IMR-90 (cell line): ENCODE results near the gene ENO3. TPM values are rescaled to one million over a fixed set of nuclear protein-coding genes. Genes with fewer than 3 reads are reported as not detected.

ENCODE experiments used
- ATAC-seq: fragments of 200-7000 bp; cut with Tn5 transposase; 2 replicates; pipeline ENCODE4 v1.9.1; 2020; ENCODE audit warnings: low read depth, mild to moderate bottlenecking, moderate library complexity
- BruUV-seq: library from RNA; stranded (reverse); fragments of 400-500 nt; replicated peaks from 2 replicates; lab custom pipeline; 2021; lab: Mats Ljungman, UMichigan
- CTCF ChIA-PET: fragments of 300-600 bp; formaldehyde crosslinking; extraction: SDS; loops from one replicate; lab custom pipeline; 2021; ENCODE audit warnings: antibody characterized with exemption; lab: Yijun Ruan, JAX
- POLR2A ChIA-PET: fragments of 300-600 bp; sonication (Branson Sonifier 250); formaldehyde crosslinking; loops from one replicate; lab custom pipeline; 2022; ENCODE audit warnings: antibody characterized with exemption; ENCODE audit not compliant: unreplicated experiment; lab: Charles Lee
- DNase-seq: peaks from one replicate; pipeline ENCODE4 v3.0.0; 2013
- H2AFZ ChIP-seq: replicated peaks from 2 replicates; pipeline ENCODE3; 2013; ENCODE audit warnings: low read length, mild to moderate bottlenecking; ENCODE audit not compliant: poor library complexity
- H2AK5ac ChIP-seq: 2 replicates; pipeline ENCODE4 v1.6.1; 2013; ENCODE audit warnings: low read depth, low read length, inconsistent platforms
- H2AK9ac ChIP-seq: replicated peaks from 2 replicates; pipeline ENCODE3; 2013; ENCODE audit warnings: mild to moderate bottlenecking, low read depth, low read length, moderate library complexity; ENCODE audit not compliant: poor library complexity
- H2BK120ac ChIP-seq: 2 replicates; pipeline ENCODE4 v1.6.1; 2013; ENCODE audit warnings: low read depth, low read length, inconsistent platforms
- H2BK15ac ChIP-seq: 3 replicates; pipeline ENCODE4 v1.6.1; 2013; ENCODE audit warnings: low read depth, low read length, inconsistent platforms
- H2BK20ac ChIP-seq: 2 replicates; pipeline ENCODE4 v1.6.1; 2013; ENCODE audit warnings: low read depth, mild to moderate bottlenecking, inconsistent platforms, low read length, moderate library complexity
- H2BK5ac ChIP-seq: 2 replicates; pipeline ENCODE4 v1.6.1; 2013; ENCODE audit warnings: mild to moderate bottlenecking, low read depth, low read length, inconsistent platforms; ENCODE audit not compliant: poor library complexity, severe bottlenecking
- H3K14ac ChIP-seq: replicated peaks from 2 replicates; pipeline ENCODE4 v1.6.1; 2013; ENCODE audit warnings: low read depth, low read length, inconsistent platforms
- H3K18ac ChIP-seq: 2 replicates; pipeline ENCODE4 v1.6.1; 2013; ENCODE audit warnings: low read depth, low read length, control low read depth
- H3K23ac ChIP-seq: 2 replicates; pipeline ENCODE4 v1.6.1; 2013; ENCODE audit warnings: low read depth, low read length, inconsistent platforms
- H3K27ac ChIP-seq: 2 replicates; pipeline ENCODE4 v1.5.1; 2013; ENCODE audit warnings: mild to moderate bottlenecking, control low read depth, low read length; ENCODE audit not compliant: insufficient read depth
- H3K27me3 ChIP-seq: 2 replicates; pipeline ENCODE4 v1.6.1; 2013; ENCODE audit warnings: low read length; ENCODE audit not compliant: control insufficient read depth, insufficient read depth
- H3K36me3 ChIP-seq: 2 replicates; pipeline ENCODE4 v1.6.1; 2013; ENCODE audit warnings: low read length, mixed read lengths; ENCODE audit not compliant: control insufficient read depth, insufficient read depth
- H3K4ac ChIP-seq: 2 replicates; pipeline ENCODE4 v1.6.1; 2013; ENCODE audit warnings: low read depth, low read length, inconsistent platforms
- H3K4me1 ChIP-seq: 2 replicates; pipeline ENCODE4 v1.6.1; 2013; ENCODE audit warnings: low read length, mixed read lengths; ENCODE audit not compliant: control insufficient read depth, insufficient read depth
- H3K4me2 ChIP-seq: 2 replicates; pipeline ENCODE4 v1.6.1; 2013; ENCODE audit warnings: low read depth, mild to moderate bottlenecking, control low read depth, low read length, moderate library complexity
- H3K4me3 ChIP-seq: 2 replicates; pipeline ENCODE4 v1.5.1; 2013; ENCODE audit warnings: low read depth, mild to moderate bottlenecking, control low read depth, low read length, moderate library complexity; ENCODE audit not compliant: insufficient read depth
- H3K56ac ChIP-seq: 2 replicates; pipeline ENCODE4 v1.6.1; 2013; ENCODE audit warnings: low read length, inconsistent platforms; ENCODE audit not compliant: insufficient read depth; ENCODE audit errors: extremely low read depth
- H3K79me1 ChIP-seq, 2 experiments: 2 replicates each; pipeline ENCODE4 v1.6.1; 2013; ENCODE audit warnings: low read length in 2 of 2, inconsistent platforms in 1 of 2, low read depth in 1 of 2
- H3K9ac ChIP-seq: 2 replicates; pipeline ENCODE4 v1.6.1; 2013; ENCODE audit warnings: low read depth, low read length, control low read depth
- H3K9me1 ChIP-seq: 2 replicates; pipeline ENCODE4 v1.6.1; 2013; ENCODE audit warnings: low read length, inconsistent platforms; ENCODE audit not compliant: insufficient read depth
- H3K9me3 ChIP-seq: 2 replicates; pipeline ENCODE4 v1.6.1; 2013; ENCODE audit warnings: low read length; ENCODE audit not compliant: control insufficient read depth, insufficient read depth
- H4K20me1 ChIP-seq: 2 replicates; pipeline ENCODE4 v1.6.1; 2013; ENCODE audit warnings: low read length, inconsistent platforms; ENCODE audit not compliant: insufficient read depth
- H4K5ac ChIP-seq: 2 replicates; pipeline ENCODE4 v1.6.1; 2013; ENCODE audit warnings: mild to moderate bottlenecking, low read depth, low read length, control low read depth
- H4K8ac ChIP-seq, 2 experiments: 2 replicates each; pipeline ENCODE4 v1.6.1; 2013; ENCODE audit warnings: low read depth in 2 of 2, low read length in 2 of 2, control low read depth in 1 of 2, inconsistent platforms in 1 of 2
- H4K91ac ChIP-seq: 2 replicates; pipeline ENCODE4 v1.6.1; 2013; ENCODE audit warnings: low read depth, low read length, inconsistent platforms; ENCODE audit not compliant: insufficient read depth
- BHLHE40 ChIP-seq: fragments of 150-350 bp; IDR thresholded peaks from 2 replicates; pipeline ENCODE4 v1.6.1; 2016; ENCODE audit warnings: mild to moderate bottlenecking, low read depth, low read length
- CEBPB ChIP-seq: IDR thresholded peaks from 2 replicates; pipeline ENCODE4 v1.6.1; 2012; ENCODE audit warnings: low read depth, low read length, improper control_type of control experiment
- FOS ChIP-seq: fragments of 150-350 bp; IDR thresholded peaks from 2 replicates; pipeline ENCODE4 v1.6.1; 2016; ENCODE audit warnings: low read depth, low read length
- MXI1 ChIP-seq: IDR thresholded peaks from 2 replicates; pipeline ENCODE4 v1.6.1; 2012; ENCODE audit warnings: low read depth, mild to moderate bottlenecking, low read length, moderate library complexity, borderline replicate concordance
- POLR2A ChIP-seq: IDR thresholded peaks from 2 replicates; pipeline ENCODE4 v1.6.1; 2012; ENCODE audit warnings: mild to moderate bottlenecking, low read depth, low read length
- RFX5 ChIP-seq: IDR thresholded peaks from 2 replicates; pipeline ENCODE4 v1.8.0; 2012; ENCODE audit warnings: low read depth, mild to moderate bottlenecking, low read length, moderate library complexity
- WGBS, 2 experiments: methylation state at CpG; one replicate each; pipeline versions ENCODE4 v1.1.5 to v1.1.7; 2013; ENCODE audit warnings: missing lambda C conversion rate in 2 of 2; ENCODE audit not compliant: insufficient read length in 1 of 2; ENCODE audit errors: extremely low coverage in 2 of 2; 5-methylcytosine and 5-hydroxymethylcytosine counted together
- dilution Hi-C: fragments of 300-500 bp; cut with HindIII; formaldehyde crosslinking; loops from one replicate; pipeline ENCODE4 v1.14.3; 2018; ENCODE audit warnings: low sequenced_read_pairs; ENCODE audit not compliant: unreplicated experiment
- in situ Hi-C: fragments of 300-500 bp; cut with MboI; formaldehyde crosslinking; loops from 3 replicates; pipeline ENCODE4 v1.14.3; 2019; ENCODE audit warnings: low sequenced_read_pairs, inconsistent platforms, mixed read lengths
- intact Hi-C: fragments of 100-400 bp; cut with micrococcal nuclease; formaldehyde crosslinking; loops from 2 replicates; pipeline ENCODE4 v1.10.0; 2022
- polyA plus RNA-seq, 3 experiments: library from polyadenylated mRNA; depleted of rRNA; stranded (reverse); fragments of >200 nt; gene quantifications; 2 replicates each; pipeline ENCODE4 v1.2.3, GENCODE V29; 2012; ENCODE audit warnings: low replicate concordance in 1 of 3
- total RNA-seq: library from RNA; depleted of rRNA; stranded (reverse); fragments of >200 nt; gene quantifications from 2 replicates; pipeline ENCODE4 v1.2.3, GENCODE V29; 2012
- TF ChIP-seq, protein P1 (sequence below): fragments of 150-350 bp; IDR thresholded peaks from 2 replicates; pipeline ENCODE4 v1.6.1; 2016; ENCODE audit warnings: low read depth, mild to moderate bottlenecking, low read length, moderate library complexity, borderline replicate concordance
- TF ChIP-seq, protein P2 (sequence below): conservative IDR thresholded peaks from 2 replicates; pipeline ENCODE4 v1.5.1; 2012; ENCODE audit warnings: mild to moderate bottlenecking, low read depth, low read length, improper control_type of control experiment
- TF ChIP-seq, protein P3 (sequence below): fragments of 150-350 bp; IDR thresholded peaks from 2 replicates; pipeline ENCODE4 v1.6.1; 2017; ENCODE audit warnings: mild to moderate bottlenecking, antibody characterized with exemption, low read length, low read depth

The ENO3 gene
- total and polyA plus RNA-seq, 2 of the 4 experiments (the other 2 are of a cell fraction): 1.4 to 5.1 TPM

- Histone ChIP-seq H3K9me3 (no peaks in the 10 kb centered on the region), H3K4me1 (peaks cover 13% of the 10 kb centered on the region)
These were observed 10.9 kb upstream of the ENO3 start, which contains the start of the genes RNF167 and SLC25A11 for GRCh38 chr17:4939796-4940554. Gene RNF167 (plus strand): TSS chr17:4940268. CDS start chr17:4940910, 642 bp downstream. Gene SLC25A11 (minus strand): TSS chr17:4940046. CDS start chr17:4939910, 136 bp downstream.

More at GRCh38 chr17:4939796-4940554, 10.9 kb upstream of the ENO3 start, which contains the start of the genes RNF167 and SLC25A11:
- Histone ChIP-seq H3K4me2 (peak within 1 kb of the TSS; percentile 94), H3K27ac (peak within 1 kb of the TSS; percentile 78), H3K23ac (peak within 1 kb of the TSS; percentile 99), H4K20me1 (peaks cover 38% of the 10 kb centered on the region), H2BK20ac (0 out of 2 replicates have a peak within 1 kb of the TSS, but pooled peaks have one; percentile 70), H3K36me3 (peaks cover 43% of the 10 kb centered on the region), H2BK15ac (no peak within 1 kb of the TSS; the same call in 2 of the 3 replicates), H3K9ac (peak within 1 kb of the TSS; percentile 84), H2AK5ac (peak within 1 kb of the TSS; percentile 93), H3K14ac (peak within 1 kb of the TSS; percentile 92), H3K79me1 (peaks cover 22 to 61% of the 10 kb centered on the region in 2 experiments; a peak in 3 of 4 replicates), H4K91ac (peak within 1 kb of the TSS; percentile 93), H3K18ac (peak within 1 kb of the TSS; percentile 36; the same call in 1 of the 2 replicates), H4K8ac (peak within 1 kb of the TSS; percentile 82 to 99), H2BK120ac (peak within 1 kb of the TSS; percentile 85), H3K27me3 (no peaks in the 10 kb centered on the region), H4K5ac (peak within 1 kb of the TSS; percentile 72), H2BK5ac (peak within 1 kb of the TSS; percentile 55), H3K4me3 (peak within 1 kb of the TSS; percentile 68), H3K9me1 (peaks cover 15% of the 10 kb centered on the region; the same call in 1 of the 2 replicates), H3K4ac (peak within 1 kb of the TSS; percentile 92), H2AFZ (peak within 1 kb of the TSS; percentile 89), H2AK9ac (peak within 1 kb of the TSS; percentile 99), H3K56ac (peak within 1 kb of the TSS; percentile 90)
- ChIA-PET POLR2A (interaction anchor here (0.6 to 2.0 kb wide), 3 partner anchors 9 to 31 kb away, joined by 3 to 14 read pairs (median 3); partner anchors contain the start of gene SPAG7), CTCF (interaction anchor here (0.5 to 1.6 kb wide), 3 partner anchors 27 to 40 kb away, joined by 3 read pairs; partner anchors contain the start of gene SPAG7)
- WGBS, 2 experiments: 0% methylated on average over 38 of the region's 72 CpGs; no CpG with 5 or more reads in 1 of the 2 experiments
- intact Hi-C loops (loop anchor here (1.0 kb wide), 1 partner anchor 31 kb away; no protein-coding TSS in a partner anchor), in situ Hi-C loops (no loop called here), dilution Hi-C loops (no loop called here)
- ATAC-seq (peak; percentile 89), DNase-seq (peak; percentile 100)
- BruUV-seq: no TSS peak
- TF ChIP-seq, protein P1, sequence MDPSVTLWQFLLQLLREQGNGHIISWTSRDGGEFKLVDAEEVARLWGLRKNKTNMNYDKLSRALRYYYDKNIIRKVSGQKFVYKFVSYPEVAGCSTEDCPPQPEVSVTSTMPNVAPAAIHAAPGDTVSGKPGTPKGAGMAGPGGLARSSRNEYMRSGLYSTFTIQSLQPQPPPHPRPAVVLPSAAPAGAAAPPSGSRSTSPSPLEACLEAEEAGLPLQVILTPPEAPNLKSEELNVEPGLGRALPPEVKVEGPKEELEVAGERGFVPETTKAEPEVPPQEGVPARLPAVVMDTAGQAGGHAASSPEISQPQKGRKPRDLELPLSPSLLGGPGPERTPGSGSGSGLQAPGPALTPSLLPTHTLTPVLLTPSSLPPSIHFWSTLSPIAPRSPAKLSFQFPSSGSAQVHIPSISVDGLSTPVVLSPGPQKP: no peak
- TF ChIP-seq, protein P2, sequence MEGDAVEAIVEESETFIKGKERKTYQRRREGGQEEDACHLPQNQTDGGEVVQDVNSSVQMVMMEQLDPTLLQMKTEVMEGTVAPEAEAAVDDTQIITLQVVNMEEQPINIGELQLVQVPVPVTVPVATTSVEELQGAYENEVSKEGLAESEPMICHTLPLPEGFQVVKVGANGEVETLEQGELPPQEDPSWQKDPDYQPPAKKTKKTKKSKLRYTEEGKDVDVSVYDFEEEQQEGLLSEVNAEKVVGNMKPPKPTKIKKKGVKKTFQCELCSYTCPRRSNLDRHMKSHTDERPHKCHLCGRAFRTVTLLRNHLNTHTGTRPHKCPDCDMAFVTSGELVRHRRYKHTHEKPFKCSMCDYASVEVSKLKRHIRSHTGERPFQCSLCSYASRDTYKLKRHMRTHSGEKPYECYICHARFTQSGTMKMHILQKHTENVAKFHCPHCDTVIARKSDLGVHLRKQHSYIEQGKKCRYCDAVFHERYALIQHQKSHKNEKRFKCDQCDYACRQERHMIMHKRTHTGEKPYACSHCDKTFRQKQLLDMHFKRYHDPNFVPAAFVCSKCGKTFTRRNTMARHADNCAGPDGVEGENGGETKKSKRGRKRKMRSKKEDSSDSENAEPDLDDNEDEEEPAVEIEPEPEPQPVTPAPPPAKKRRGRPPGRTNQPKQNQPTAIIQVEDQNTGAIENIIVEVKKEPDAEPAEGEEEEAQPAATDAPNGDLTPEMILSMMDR: no peak
- TF ChIP-seq FOS (no peak), RFX5 (no peak), BHLHE40 (peak; percentile 95), CEBPB (peak; percentile 33), POLR2A (peak; percentile 71), MXI1 (peak; percentile 72; the same call in 1 of the 2 replicates)
- TF ChIP-seq, protein P3, sequence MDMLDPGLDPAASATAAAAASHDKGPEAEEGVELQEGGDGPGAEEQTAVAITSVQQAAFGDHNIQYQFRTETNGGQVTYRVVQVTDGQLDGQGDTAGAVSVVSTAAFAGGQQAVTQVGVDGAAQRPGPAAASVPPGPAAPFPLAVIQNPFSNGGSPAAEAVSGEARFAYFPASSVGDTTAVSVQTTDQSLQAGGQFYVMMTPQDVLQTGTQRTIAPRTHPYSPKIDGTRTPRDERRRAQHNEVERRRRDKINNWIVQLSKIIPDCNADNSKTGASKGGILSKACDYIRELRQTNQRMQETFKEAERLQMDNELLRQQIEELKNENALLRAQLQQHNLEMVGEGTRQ: no peak
